Hepatocyte (in vitro differentiated cells): Measurements from ENCODE around the gene EPN1. TPM values are rescaled to one million over a fixed set of nuclear protein-coding genes. Genes with fewer than 3 reads are reported as not detected.
"Not testable (repeated sequence)": the region's sequence is repeated elsewhere in the genome, so short reads cannot be mapped to it uniquely, and the experiment has no call there.

Experiments
- DNase-seq: peaks from one replicate; pipeline ENCODE4 v3.0.0-alpha.2; 2016; ENCODE audit warnings: low spot score
- H2AFZ ChIP-seq: fragments of 200-600 bp; sonication (generic); 2 replicates; pipeline ENCODE4 v1.6.0; 2016; ENCODE audit warnings: antibody characterized with exemption, mild to moderate bottlenecking
- H3K27ac ChIP-seq: fragments of 200-600 bp; sonication (generic); 2 replicates; pipeline ENCODE4 v1.5.1; 2016; ENCODE audit warnings: mild to moderate bottlenecking
- H3K27me3 ChIP-seq: fragments of 200-600 bp; sonication (generic); 2 replicates; pipeline ENCODE4 v1.6.1; 2016
- H3K36me3 ChIP-seq: fragments of 200-600 bp; sonication (generic); replicated peaks from 2 replicates; pipeline ENCODE4 v1.5.1; 2016; ENCODE audit warnings: low read depth; ENCODE audit not compliant: insufficient read depth
- H3K4me1 ChIP-seq: fragments of 200-600 bp; sonication (generic); 2 replicates; pipeline ENCODE4 v1.5.1; 2016; ENCODE audit warnings: mild to moderate bottlenecking, moderate library complexity; ENCODE audit not compliant: insufficient read depth
- H3K4me2 ChIP-seq: fragments of 200-600 bp; sonication (generic); 2 replicates; pipeline ENCODE4 v1.6.0; 2016
- H3K4me3 ChIP-seq: fragments of 200-600 bp; sonication (generic); 2 replicates; pipeline ENCODE4 v1.5.1; 2016; ENCODE audit warnings: mild to moderate bottlenecking
- H3K79me2 ChIP-seq: fragments of 200-600 bp; sonication (generic); 2 replicates; pipeline ENCODE4 v1.6.0; 2017; ENCODE audit warnings: mild to moderate bottlenecking
- H3K9me2 ChIP-seq: fragments of 200-600 bp; sonication (generic); replicated peaks from 2 replicates; pipeline ENCODE4 v1.6.0; 2017; ENCODE audit warnings: mild to moderate bottlenecking; ENCODE audit not compliant: insufficient read depth
- H3K9me3 ChIP-seq: fragments of 200-600 bp; sonication (generic); 2 replicates; pipeline ENCODE4 v1.5.1; 2016; ENCODE audit warnings: low read depth, mild to moderate bottlenecking
- H4K20me1 ChIP-seq: fragments of 200-600 bp; sonication (generic); 2 replicates; pipeline ENCODE4 v1.6.0; 2016; ENCODE audit warnings: mild to moderate bottlenecking; ENCODE audit not compliant: insufficient read depth, poor library complexity, severe bottlenecking
- CTCF ChIP-seq: fragments of 200-600 bp; sonication (generic); IDR thresholded peaks from 2 replicates; pipeline ENCODE4 v1.5.1; 2016; ENCODE audit warnings: antibody characterized with exemption, mild to moderate bottlenecking; ENCODE audit not compliant: poor library complexity
- EZH2 ChIP-seq: fragments of 200-600 bp; sonication (generic); IDR thresholded peaks from 2 replicates; pipeline ENCODE4 v1.6.1; 2016; ENCODE audit warnings: antibody characterized with exemption, mild to moderate bottlenecking, borderline replicate concordance
- EZH2phosphoT487 ChIP-seq: fragments of 200-600 bp; sonication (generic); IDR thresholded peaks from one replicate; pipeline ENCODE4 v1.6.1; 2018; ENCODE audit warnings: antibody characterized with exemption, mild to moderate bottlenecking, low read depth, moderate library complexity; ENCODE audit not compliant: unreplicated experiment, severe bottlenecking
- WGBS: methylation state at CpG from one replicate; pipeline ENCODE4 v1.1.6; 2016; ENCODE audit warnings: low lambda C conversion rate; ENCODE audit errors: missing lambda C conversion rate; 5-methylcytosine and 5-hydroxymethylcytosine counted together
- polyA plus RNA-seq: library from polyadenylated mRNA; unstranded; fragments of >200 nt; fragmentation: Nextera tagmentation; extraction: Ambion mirVana; gene quantifications from 2 replicates; pipeline ENCODE4 v1.2.1, GENCODE V29; 2016
- total RNA-seq: library from RNA; depleted of rRNA; stranded (reverse); fragments of >200 nt; gene quantifications from 2 replicates; pipeline ENCODE4 v1.2.3, GENCODE V29; 2014

EPN1 gene
- total and polyA plus RNA-seq, 2 experiments from 2014 or later, result 74.8 to 165 TPM

DNA sequence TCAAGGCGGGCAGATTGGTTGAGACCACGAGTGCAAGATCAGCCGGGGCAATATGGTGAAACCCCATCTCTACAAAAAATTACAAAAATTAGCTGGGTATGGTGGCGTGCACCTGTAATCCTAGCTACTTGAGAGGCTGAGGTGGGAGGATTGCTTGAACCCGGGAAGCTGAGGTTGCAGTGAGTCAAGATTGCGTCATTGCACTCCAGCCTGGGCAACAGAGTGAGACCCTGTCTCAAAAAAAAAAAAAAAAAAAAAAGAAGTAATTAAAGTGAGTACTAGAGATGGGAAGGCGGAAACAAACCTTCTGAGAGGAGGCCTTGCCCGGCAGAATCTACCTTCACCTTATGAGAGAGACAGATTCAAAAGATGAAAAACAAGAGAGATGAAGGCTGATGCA lies 48.5 kb downstream of the EPN1 start:
- TF ChIP-seq CTCF (no peak), EZH2phosphoT487 (no peak), EZH2 (no peak)
- Histone ChIP-seq H3K36me3 (no peaks in the 10 kb centered on the region), H3K9me2 (no peaks in the 10 kb centered on the region), H3K4me1 (no peaks in the 10 kb centered on the region), H4K20me1 (no peaks in the 10 kb centered on the region), H3K9me3 (no peaks in the 10 kb centered on the region), H3K27ac (no peak overlapping the region), H2AFZ (no peak overlapping the region), H3K27me3 (no peaks in the 10 kb centered on the region), H3K4me2 (no peak overlapping the region), H3K4me3 (no peak overlapping the region), H3K79me2 (no peaks in the 10 kb centered on the region)
- DNase-seq, result no peak
- 69% methylated on average over 8 of the region's 8 CpGs for WGBS

GRCh38 chr19:55730378-55730777 lies 55.4 kb downstream of the EPN1 start:
- not testable (repeated sequence) for H3K27ac ChIP-seq, H3K36me3 ChIP-seq, H3K27me3 ChIP-seq, H3K9me3 ChIP-seq, DNase-seq, H3K4me2 ChIP-seq, H2AFZ ChIP-seq, H3K4me3 ChIP-seq, H3K79me2 ChIP-seq, H3K4me1 ChIP-seq, H3K9me2 ChIP-seq, H4K20me1 ChIP-seq
- 64% methylated on average over 2 of the region's 2 CpGs for WGBS

- H3K79me2 ChIP-seq, result no peaks in the 10 kb centered on the region
- H3K4me2 ChIP-seq, result no peak within 1 kb of the TSS
- 74% methylated on average over 3 of the region's 3 CpGs for WGBS
- H4K20me1 ChIP-seq, result no peaks in the 10 kb centered on the region
- H3K4me3 ChIP-seq, result no peak within 1 kb of the TSS
- no peaks in the 10 kb centered on the region for H3K9me2 ChIP-seq
- H2AFZ ChIP-seq, result no peak within 1 kb of the TSS
- H3K4me1 ChIP-seq, result no peaks in the 10 kb centered on the region
- DNase-seq, result no peak
- no peaks in the 10 kb centered on the region for H3K27me3 ChIP-seq
- TF ChIP-seq CTCF (no peak), EZH2 (no peak), EZH2phosphoT487 (no peak)
- no peaks in the 10 kb centered on the region for H3K9me3 ChIP-seq
- no peaks in the 10 kb centered on the region for H3K36me3 ChIP-seq
- H3K27ac ChIP-seq, result no peak within 1 kb of the TSS
Observed at GRCh38 chr19:55738302-55738701, 63.3 kb downstream of the EPN1 start, which contains the start of gene NLRP9. TSS of gene NLRP9 (minus strand) at chr19:55738402. CDS start at chr19:55738374, 28 bp downstream.

GRCh38 chr19:55750715-55751114 lies 75.7 kb downstream of the EPN1 start:
- no peaks in the 10 kb centered on the region for H3K79me2 ChIP-seq
- H3K27me3 ChIP-seq, result no peaks in the 10 kb centered on the region
- H2AFZ ChIP-seq, result no peak overlapping the region
- TF ChIP-seq CTCF (no peak), EZH2 (no peak), EZH2phosphoT487 (no peak)
- H3K36me3 ChIP-seq, result no peaks in the 10 kb centered on the region
- no peaks in the 10 kb centered on the region for H3K9me3 ChIP-seq
- no peaks in the 10 kb centered on the region for H4K20me1 ChIP-seq
- no peak overlapping the region for H3K4me2 ChIP-seq
- 69% methylated on average over 6 of the region's 6 CpGs for WGBS
- DNase-seq, result no peak
- no peak overlapping the region for H3K27ac ChIP-seq
- H3K4me1 ChIP-seq, result no peaks in the 10 kb centered on the region
- H3K9me2 ChIP-seq, result no peaks in the 10 kb centered on the region
- no peak overlapping the region for H3K4me3 ChIP-seq
